Tibial artery (tissue), 4 donors: ENCODE results near the gene GRAMD2B.

Source experiments
- DNase-seq, 2 donors: peaks; one replicate each; pipeline ENCODE4 v3.0.0-alpha.2; 2019
- H3K27ac ChIP-seq, 2 donors: fragments of 200-600 bp; sonication (generic) in 1 of 2; 1 replicate in 1 of 2; 2 replicates in 1 of 2; pipeline ENCODE4 v1.5.1; 2018 to 2019; ENCODE audit warnings: mild to moderate bottlenecking in 1 of 2
- H3K27me3 ChIP-seq, 2 donors: fragments of 200-600 bp; sonication (generic) in 1 of 2; one replicate each; pipeline versions ENCODE4 v1.5.1 to v1.6.0; 2016 to 2019
- H3K36me3 ChIP-seq, 3 donors: fragments of 200-600 bp; sonication (generic) in 2 of 3; one replicate each; pipeline ENCODE4 v1.5.1; 2016 to 2019; ENCODE audit warnings: mild to moderate bottlenecking in 2 of 3
- H3K4me1 ChIP-seq, 4 donors: fragments of 200-600 bp; sonication (generic) in 2 of 4; 1 replicate in 3 of 4; 2 replicates in 1 of 4; pipeline ENCODE4 v1.5.1; 2016 to 2019
- H3K4me3 ChIP-seq, 2 donors: fragments of 200-600 bp; sonication (generic) in 1 of 2; 1 replicate in 1 of 2; 2 replicates in 1 of 2; pipeline ENCODE4 v1.5.1; 2018 to 2019; ENCODE audit warnings: mild to moderate bottlenecking in 2 of 2
- H3K9me3 ChIP-seq, 3 donors: fragments of 200-600 bp; sonication (generic) in 1 of 3; one replicate each; pipeline ENCODE4 v1.5.1; 2016 to 2019
- intact Hi-C: fragments of 100-400 bp; cut with DNase I; formaldehyde crosslinking; loops from one replicate; pipeline ENCODE4 v1.15.0; 2023; ENCODE audit warnings: low total_unique reads
- TF ChIP-seq, protein P1 (sequence below), 2 experiments: fragments of 200-600 bp in 1 of 2; fragments of 450-650 bp in 1 of 2; IDR thresholded peaks; one replicate each; pipeline ENCODE4 v1.5.1; 2017 to 2019; ENCODE audit warnings: antibody characterized with exemption in 2 of 2, mild to moderate bottlenecking in 1 of 2, moderate library complexity in 1 of 2

The GRAMD2B gene

DNA sequence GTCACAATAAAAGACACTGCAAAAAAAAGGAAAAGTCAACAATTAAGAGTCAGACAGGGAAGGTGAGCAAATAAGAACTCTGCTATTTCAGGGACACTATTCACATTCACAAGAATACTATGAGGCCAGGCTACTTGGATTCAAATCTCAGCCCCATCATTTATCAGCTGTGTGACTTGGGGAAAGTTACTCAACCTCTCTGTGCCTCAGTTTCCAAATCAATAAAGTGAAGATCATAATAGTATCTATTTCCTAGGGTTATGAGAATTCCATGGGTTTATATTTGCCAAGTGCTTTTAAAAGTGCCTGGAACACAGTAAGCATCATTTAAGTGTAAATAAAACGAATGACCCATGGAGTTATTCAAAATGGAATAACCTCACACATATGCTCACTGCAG is 115.4 kb downstream of the GRAMD2B start:
- TF ChIP-seq, protein P1, sequence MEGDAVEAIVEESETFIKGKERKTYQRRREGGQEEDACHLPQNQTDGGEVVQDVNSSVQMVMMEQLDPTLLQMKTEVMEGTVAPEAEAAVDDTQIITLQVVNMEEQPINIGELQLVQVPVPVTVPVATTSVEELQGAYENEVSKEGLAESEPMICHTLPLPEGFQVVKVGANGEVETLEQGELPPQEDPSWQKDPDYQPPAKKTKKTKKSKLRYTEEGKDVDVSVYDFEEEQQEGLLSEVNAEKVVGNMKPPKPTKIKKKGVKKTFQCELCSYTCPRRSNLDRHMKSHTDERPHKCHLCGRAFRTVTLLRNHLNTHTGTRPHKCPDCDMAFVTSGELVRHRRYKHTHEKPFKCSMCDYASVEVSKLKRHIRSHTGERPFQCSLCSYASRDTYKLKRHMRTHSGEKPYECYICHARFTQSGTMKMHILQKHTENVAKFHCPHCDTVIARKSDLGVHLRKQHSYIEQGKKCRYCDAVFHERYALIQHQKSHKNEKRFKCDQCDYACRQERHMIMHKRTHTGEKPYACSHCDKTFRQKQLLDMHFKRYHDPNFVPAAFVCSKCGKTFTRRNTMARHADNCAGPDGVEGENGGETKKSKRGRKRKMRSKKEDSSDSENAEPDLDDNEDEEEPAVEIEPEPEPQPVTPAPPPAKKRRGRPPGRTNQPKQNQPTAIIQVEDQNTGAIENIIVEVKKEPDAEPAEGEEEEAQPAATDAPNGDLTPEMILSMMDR (IDR thresholded peaks at IDR 0.05): no peak
- Histone ChIP-seq H3K4me3 (no peak overlapping the region), H3K9me3 (no peaks in the 10 kb centered on the region), H3K27ac (peak overlapping the region in 1 of 2 donors; percentile 37), H3K27me3 (no peaks in the 10 kb centered on the region), H3K4me1 (peaks cover 0 to 12% (median 2%) of the 10 kb centered on the region in 4 donors), H3K36me3 (peaks cover 0 to 1% (median 0%) of the 10 kb centered on the region in 3 donors)
- intact Hi-C loops: loop anchor here (2.0 to 5.0 kb wide), 2 partner anchors 184 to 201 kb away; no protein-coding TSS in a partner anchor
- DNase-seq: no peak

DNA sequence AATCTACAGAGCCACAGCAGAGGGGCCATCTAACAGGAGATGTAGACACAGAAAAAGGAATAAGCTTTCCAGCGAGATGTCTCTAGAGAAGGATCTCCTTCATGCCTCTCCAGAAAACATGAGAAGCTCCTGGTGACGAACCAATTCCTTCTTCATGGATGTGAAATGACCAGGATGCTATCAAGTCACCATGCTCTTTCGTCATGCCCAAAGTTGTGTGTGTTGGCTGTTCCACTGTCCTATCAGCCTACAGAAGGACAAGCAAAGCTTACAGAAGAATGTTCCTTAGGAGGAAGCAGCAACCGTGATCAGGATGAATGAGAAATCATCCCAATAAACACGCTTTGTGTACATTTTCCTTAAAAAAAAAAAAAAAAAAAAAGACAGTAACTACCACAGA is 117.4 kb downstream of the GRAMD2B start:
- no peaks in the 10 kb centered on the region for H3K27me3 ChIP-seq
- H3K4me1 ChIP-seq: peaks cover 0 to 12% (median 2%) of the 10 kb centered on the region in 4 donors
- no peak overlapping the region for H3K4me3 ChIP-seq
- DNase-seq: no peak
- no peak overlapping the region for H3K27ac ChIP-seq
- TF ChIP-seq, protein P1 (IDR thresholded peaks at IDR 0.05): no peak
- intact Hi-C loops: no loop called here
- H3K9me3 ChIP-seq: no peaks in the 10 kb centered on the region
- H3K36me3 ChIP-seq: peaks cover 0 to 22% (median 13%) of the 10 kb centered on the region in 3 donors

DNA sequence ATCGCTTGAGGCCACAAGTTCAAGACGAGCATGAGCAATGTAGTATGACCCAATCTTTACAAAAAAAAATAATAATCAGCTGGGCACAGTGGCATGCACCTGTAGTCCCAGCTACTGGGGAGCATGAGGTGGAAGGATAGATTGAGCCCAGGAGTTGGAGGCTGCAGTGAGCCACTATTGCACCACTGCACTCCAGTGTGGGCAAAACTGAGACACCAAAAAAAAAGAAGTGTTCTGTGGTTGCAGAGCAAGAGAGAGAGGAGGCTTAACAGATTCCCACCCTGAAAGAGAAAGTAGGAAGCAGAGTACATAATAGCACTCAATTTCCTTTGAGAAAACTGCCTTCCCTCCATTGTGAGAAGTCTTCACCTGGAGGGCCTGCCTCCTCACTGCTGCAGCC is 119.2 kb downstream of the GRAMD2B start:
- intact Hi-C loops: no loop called here
- no peak for DNase-seq
- Histone ChIP-seq H3K27me3 (no peaks in the 10 kb centered on the region), H3K4me3 (no peak overlapping the region), H3K27ac (no peak overlapping the region), H3K4me1 (peaks cover 0 to 6% (median 2%) of the 10 kb centered on the region in 4 donors), H3K36me3 (peaks cover 14 to 40% (median 27%) of the 10 kb centered on the region in 3 donors), H3K9me3 (no peaks in the 10 kb centered on the region)
- TF ChIP-seq, protein P1 (IDR thresholded peaks at IDR 0.05): no peak

DNA sequence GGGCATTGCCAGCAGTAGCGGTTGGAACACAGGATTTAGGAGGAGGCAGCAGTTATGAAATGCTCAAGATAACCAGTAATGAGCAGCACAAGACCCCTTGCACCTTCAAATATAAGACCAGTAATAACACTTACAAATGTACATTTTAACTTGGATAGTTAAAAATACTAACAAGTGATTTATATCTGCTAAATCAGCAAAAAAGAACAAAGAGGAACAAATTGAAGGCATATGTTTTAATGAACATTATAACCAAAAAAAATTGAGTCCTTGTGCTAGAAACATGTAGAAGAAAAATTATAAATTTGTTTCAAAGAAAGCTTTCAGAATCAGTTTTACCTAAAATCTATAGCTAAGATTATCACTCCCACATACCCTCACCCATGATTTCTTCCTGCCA is 119.8 kb downstream of the GRAMD2B start:
- intact Hi-C loops: no loop called here
- TF ChIP-seq, protein P1 (IDR thresholded peaks at IDR 0.05): no peak
- H3K36me3 ChIP-seq: peaks cover 19 to 45% (median 31%) of the 10 kb centered on the region in 3 donors
- no peak for DNase-seq
- H3K4me1 ChIP-seq: peaks cover 0 to 6% (median 2%) of the 10 kb centered on the region in 4 donors
- no peak overlapping the region for H3K27ac ChIP-seq
- H3K9me3 ChIP-seq: no peaks in the 10 kb centered on the region
- no peak overlapping the region for H3K4me3 ChIP-seq
- H3K27me3 ChIP-seq: no peaks in the 10 kb centered on the region

DNA sequence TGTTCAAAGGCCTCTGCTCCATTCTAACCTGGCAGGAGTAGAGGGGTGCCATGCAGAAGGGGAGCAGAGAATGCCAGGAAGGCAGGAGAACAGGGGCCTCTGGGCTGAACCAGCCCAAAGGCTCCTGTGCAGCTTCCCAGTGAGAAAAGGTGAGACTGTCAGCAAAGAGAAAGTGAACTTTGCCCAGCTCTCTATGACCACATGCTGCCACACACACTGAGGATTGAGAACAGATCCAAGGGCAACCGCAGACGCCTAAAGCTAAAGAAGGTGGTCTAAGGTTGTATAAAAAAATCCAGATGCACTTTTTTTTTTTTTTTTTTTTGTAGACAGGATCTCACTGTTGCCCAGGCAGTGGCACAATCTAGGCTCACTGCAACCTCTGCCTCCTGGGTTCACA is 120.5 kb downstream of the GRAMD2B start:
- intact Hi-C loops: no loop called here
- no peak overlapping the region for H3K27ac ChIP-seq
- peaks cover 0 to 4% (median 2%) of the 10 kb centered on the region in 4 donors for H3K4me1 ChIP-seq
- peaks cover 22 to 52% (median 37%) of the 10 kb centered on the region in 3 donors for H3K36me3 ChIP-seq
- DNase-seq: no peak
- TF ChIP-seq, protein P1 (IDR thresholded peaks at IDR 0.05): no peak
- H3K27me3 ChIP-seq: no peaks in the 10 kb centered on the region
- no peak overlapping the region for H3K4me3 ChIP-seq
- no peaks in the 10 kb centered on the region for H3K9me3 ChIP-seq
